GM21576 (cell line): ENCODE results near the gene GRIP2.

Source experiments
- ATAC-seq: cut with Tn5 transposase; IDR thresholded peaks from one replicate; pipeline ENCODE4 v1.9.1; 2021; ENCODE audit warnings: mild to moderate bottlenecking, moderate library complexity; ENCODE audit not compliant: unreplicated experiment

The GRIP2 gene

DNA sequence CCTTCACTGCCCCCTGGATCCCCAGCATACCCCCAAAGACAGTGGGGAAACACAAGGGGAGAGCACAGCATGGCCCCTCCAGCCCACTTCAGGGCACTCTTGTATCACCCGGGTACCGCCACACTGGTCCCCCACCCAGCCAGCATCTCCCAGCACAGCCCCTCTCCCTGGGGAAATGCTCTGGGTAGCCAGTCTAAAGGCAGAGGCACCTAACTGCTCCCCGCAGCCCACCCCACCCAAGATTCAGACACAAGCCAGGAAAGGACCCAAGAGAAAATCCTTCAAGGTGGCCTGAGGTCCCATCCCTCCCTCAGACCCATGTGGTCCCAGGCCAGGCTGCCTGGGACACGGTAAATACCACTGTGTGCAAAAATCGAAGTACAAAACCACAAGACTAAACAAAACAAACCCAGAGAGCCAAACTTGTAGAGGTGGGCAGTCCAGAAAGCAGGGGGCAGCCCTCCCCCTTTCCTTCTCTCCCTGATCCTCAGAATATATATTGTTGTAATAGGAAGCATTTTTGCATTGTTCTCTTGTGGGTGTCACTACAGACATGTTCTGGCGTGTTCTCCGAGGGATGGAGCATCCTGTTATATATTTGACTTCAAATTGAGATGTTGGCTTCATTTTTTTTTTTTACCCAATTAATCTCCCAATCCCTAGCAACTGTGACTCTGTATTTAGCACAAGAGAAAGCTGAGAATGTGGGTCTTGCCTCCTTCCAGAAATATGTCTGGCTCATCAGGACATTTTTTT, 51.7 kb downstream of the GRIP2 start:
- no peak for ATAC-seq

GRCh38 chr3:14487821-14488220, 52.3 kb downstream of the GRIP2 start:
- ATAC-seq, result no peak

DNA sequence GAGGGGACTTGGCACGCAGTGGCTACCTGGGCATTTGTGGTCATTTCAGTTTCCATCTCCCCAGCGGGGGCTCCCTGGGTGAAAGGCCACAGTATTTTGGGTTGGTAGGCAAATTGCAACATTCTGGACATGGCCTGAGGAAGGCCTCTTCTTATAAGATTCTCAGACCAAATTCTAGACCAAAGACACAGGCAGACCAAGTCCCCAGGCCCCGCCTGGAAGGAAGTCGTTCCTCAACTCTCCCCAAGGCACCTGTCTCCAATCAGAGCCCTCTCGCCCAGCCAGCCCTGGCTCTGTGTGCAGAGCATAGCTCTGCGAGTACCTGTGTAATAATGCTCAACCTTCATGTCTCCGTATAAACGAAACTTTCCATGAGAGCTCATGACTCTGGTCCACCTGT, 53.1 kb downstream of the GRIP2 start:
- no peak for ATAC-seq

GRCh38 chr3:14486460-14486859, 53.7 kb downstream of the GRIP2 start:
- ATAC-seq, result no peak

DNA sequence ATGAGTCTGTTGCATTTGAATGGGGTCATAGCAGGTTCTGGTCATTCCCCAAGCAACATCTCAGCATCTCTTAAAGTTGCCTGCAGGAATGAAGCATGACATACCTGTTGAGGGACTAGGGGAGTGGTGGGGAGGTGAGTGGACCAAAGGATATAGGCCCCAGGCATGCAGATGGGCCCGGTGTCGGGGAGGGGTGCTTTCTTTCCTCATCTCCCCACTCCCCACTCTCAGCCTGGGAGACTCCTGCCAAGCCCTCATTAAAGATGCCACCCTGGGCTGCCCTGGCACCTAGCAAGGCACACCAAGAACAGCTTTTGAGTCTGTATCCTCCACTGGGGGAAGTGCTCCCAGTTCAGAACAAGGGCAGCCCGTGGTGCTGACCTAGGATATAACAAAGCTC, 54.2 kb downstream of the GRIP2 start:
- ATAC-seq, result no peak

GRCh38 chr3:14484741-14485140, 55.4 kb downstream of the GRIP2 start:
- ATAC-seq, result no peak

DNA sequence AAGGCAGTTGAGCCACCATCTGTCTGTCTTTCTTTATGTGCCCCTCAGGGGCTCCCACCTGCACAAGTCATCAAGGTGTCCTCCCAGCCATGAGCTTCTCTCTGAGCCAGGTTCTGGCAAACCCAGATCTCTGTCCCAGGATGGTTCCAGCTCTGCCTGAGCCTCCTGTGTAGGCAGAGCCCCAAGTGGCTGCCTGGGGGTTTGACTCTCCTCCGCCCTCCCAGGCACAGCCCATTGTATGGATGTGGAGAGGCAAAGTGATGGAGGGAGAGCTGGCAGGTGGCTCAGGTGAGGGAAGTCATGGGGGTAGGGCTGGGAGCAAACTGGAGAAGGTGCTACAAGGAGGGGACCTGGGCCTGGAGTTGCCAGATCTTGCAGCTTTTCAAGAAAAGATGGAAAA, 56.9 kb downstream of the GRIP2 start:
- no peak for ATAC-seq

DNA sequence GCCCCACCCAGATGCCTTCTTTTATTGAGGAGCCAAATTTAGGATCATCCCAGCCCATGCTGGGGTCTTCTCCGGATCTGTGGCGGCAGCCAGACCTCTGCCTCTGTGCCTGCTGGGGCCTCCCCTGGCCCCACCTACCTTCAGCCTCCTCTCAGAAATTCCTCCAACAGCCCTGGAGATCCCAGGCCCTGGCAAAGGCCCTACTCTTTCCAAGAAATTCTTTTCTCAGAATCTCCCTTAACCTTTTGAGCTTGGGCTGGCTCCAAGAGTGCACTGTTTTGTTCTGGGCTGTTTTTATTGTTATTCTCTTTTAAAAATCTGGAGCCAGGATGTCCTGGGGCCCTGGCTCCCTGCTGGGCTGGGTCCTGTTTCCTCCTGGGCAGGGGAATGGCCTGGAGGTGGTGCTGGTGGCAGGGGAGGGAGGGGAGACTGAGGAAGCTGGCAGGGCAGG, 57.8 kb downstream of the GRIP2 start:
- ATAC-seq, result no peak

GRCh38 chr3:14481646-14482036, 58.5 kb downstream of the GRIP2 start:
- ATAC-seq, result no peak

- ATAC-seq, result no peak
Observed at GRCh38 chr3:14481018-14481645, 59.0 kb downstream of the GRIP2 start.

DNA sequence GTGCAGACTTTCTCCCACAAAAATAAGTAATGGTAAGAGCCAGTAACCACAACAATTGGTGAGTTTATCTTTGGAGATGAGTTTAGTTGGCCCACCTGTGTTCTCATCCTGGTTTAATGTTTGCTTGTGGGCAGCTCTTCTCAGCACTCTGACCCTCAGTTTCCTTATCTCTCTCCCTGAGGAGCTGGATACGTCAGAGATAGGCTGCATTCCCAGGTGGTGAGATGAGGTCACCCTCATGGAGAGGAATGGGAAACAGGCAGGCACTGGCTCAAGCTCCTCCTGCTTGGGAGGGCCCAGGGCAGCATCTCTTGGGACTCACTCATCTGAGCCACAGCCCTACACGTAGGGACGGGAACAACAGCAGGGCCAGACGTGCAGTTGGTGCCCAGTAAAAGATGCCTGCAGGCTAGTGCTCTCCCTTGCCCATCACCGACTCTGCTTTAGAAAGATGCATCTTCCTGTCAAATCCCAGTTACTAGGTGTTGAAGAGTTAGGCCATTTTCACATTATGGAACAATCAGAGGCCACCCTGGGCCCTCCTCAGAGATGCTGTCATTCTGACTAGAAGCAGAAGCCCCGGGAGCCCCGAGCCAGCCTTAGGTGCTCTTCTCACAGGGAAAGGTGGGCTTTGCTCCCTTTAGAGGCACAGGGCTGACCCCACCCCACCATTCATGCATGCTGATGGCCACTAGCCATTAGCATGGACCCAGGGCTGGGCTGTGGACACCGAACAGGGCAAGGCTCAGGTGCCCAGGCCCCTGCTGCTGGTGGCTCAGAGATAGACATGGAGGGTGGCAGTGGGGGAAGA, 59.7 kb downstream of the GRIP2 start:
- no peak for ATAC-seq

- ATAC-seq, result no peak
Observed at GRCh38 chr3:14479591-14479990, 60.6 kb downstream of the GRIP2 start.

GRCh38 chr3:14478956-14479550, 61.1 kb downstream of the GRIP2 start:
- no peak for ATAC-seq

DNA sequence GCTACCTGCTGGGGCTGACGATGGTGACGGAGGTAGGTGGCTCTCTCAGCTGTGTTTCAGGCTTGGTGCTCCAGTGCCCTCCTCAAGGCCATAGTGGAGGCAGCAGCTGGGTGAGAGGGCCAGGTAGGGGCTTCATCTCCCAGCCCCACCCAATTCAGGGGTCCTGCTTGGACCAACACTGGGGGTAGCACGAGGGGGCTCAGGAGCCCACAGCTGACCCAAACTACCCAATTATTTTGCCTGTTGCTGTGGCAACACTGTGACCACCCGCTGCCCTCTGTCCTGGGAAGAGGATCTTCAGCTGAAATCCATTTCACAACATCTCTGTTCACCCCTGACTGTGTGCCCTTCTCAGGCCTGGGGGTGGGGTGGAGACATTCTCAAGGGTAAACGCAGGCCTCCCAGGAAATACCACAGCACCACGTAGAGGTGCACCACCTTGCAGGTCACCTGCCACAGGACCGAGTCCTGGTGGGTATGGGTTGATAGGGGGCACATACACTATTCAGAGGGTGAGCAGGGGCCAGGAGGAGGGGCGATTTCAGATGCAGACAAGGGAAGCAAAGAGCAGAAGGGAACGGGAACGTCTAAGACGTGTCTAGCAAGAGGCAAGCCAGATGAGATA, 62.7 kb downstream of the GRIP2 start:
- ATAC-seq, result no peak

GRCh38 chr3:14476583-14477265, 63.4 kb downstream of the GRIP2 start:
- no peak for ATAC-seq

- no peak for ATAC-seq
Observed at GRCh38 chr3:14475621-14476020, 64.5 kb downstream of the GRIP2 start.

- no peak for ATAC-seq
Observed at GRCh38 chr3:14474363-14475081, 65.6 kb downstream of the GRIP2 start.

DNA sequence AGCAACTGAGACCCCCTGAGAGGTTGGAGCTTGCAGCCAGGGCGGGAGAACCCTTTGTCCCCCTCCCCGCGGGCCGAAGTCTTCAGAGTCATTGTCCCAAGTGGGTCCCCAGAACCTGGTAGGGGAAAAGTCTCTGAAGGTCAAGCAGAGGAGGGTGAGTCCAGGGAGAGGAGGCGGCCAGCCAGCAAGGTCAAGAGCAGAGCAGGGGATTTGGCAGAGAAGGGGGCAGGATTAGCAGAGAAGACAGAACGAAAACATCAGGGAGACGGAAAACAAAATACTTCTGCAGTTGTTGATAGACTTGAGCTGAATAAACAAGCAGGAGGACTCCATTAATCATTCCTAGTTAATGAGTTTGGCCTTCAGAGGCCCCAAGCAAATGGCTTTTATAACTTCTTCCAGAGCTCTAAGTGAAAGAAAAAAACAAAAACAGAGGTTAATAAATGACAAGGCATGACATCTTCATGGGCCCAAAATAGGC, 66.7 kb downstream of the GRIP2 start:
- no peak for ATAC-seq

DNA sequence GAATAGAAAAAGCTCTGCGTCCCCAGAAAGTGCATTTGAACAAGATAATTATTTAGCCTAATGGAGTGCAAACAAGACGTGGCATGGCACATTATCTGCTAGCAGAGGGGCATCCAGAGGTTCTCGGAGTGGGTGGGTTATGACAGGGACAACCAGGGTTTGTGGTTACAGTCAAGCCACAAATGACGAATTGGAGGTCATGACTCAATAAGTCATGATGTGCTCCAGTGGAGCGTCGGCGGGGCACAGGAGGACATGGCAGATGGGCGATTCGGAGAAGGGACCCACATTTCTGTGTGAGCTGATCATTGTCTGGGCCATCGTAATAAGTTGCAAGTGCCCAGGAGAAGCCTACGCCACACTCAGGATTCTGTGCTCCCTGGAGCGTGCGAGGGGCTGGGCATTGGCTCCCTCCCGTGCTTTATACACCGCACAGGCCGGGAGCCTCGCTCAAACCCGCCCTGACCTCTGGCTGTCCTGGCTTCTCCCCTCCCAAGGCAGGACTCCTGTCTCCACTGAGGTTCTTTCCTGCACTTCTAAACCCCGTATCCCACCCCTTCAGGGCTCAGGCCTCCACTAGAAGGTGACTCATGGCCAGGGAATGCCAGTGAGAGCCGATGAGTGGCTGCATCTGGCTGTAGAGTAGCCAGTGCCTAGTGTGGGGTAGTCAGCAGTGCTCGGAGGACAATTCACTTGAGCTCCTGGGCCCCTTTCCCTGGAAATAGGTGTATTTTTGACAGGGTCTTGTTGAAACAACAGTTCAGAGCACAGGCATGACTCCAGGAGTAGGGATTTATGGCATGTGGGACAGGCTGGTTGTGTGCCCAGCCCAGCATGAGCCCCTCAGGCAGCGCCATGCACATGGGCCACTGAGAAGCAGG, 67.4 kb downstream of the GRIP2 start:
- no peak for ATAC-seq
